Transverse colon (tissue), 4 donors: ENCODE data around the gene FXYD6. TPM values are rescaled to one million over a fixed set of nuclear protein-coding genes. Genes with fewer than 3 reads are reported as not detected.

Source experiments
- DNase-seq: peaks from one replicate; pipeline ENCODE4 v3.0.0-alpha.2; 2019
- H3K27ac ChIP-seq, 4 donors: fragments of 200-600 bp; sonication (generic); 2 replicates each; pipeline ENCODE4 v1.5.1; 2016 to 2018; ENCODE audit warnings: inconsistent platforms in 4 of 4
- H3K27me3 ChIP-seq: fragments of 200-600 bp; sonication (generic); 2 replicates; pipeline ENCODE4 v1.5.1; 2017; ENCODE audit warnings: inconsistent platforms
- H3K36me3 ChIP-seq, 4 donors: fragments of 200-600 bp; sonication (generic); 2 replicates each; pipeline ENCODE4 v1.5.1; 2017 to 2019; ENCODE audit warnings: inconsistent platforms in 4 of 4
- H3K4me1 ChIP-seq, 4 donors: fragments of 200-600 bp; sonication (generic); 2 replicates each; pipeline ENCODE4 v1.5.1; 2017 to 2020; ENCODE audit warnings: inconsistent platforms in 4 of 4
- H3K4me3 ChIP-seq, 4 donors: fragments of 200-600 bp; sonication (generic); 1 replicate in 1 of 4; 2 replicates in 3 of 4; pipeline versions ENCODE4 v1.5.1 to v1.6.1; 2017 to 2019; ENCODE audit warnings: inconsistent platforms in 4 of 4
- H3K9me3 ChIP-seq, 2 donors: fragments of 200-600 bp; sonication (generic); 2 replicates each; pipeline ENCODE4 v1.5.1; 2017 to 2019; ENCODE audit warnings: inconsistent platforms in 2 of 2
- CTCF ChIP-seq, 5 experiments: fragments of 200-600 bp in 3 of 5; fragments of 450-650 bp in 2 of 5; sonication (generic) in 3 of 5; IDR thresholded peaks; 1 replicate in 2 of 5; 2 replicates in 3 of 5; pipeline ENCODE4 v1.5.1; 2016 to 2017; ENCODE audit warnings: antibody characterized with exemption in 5 of 5, inconsistent platforms in 3 of 5, mild to moderate bottlenecking in 2 of 5, moderate library complexity in 1 of 5
- EP300 ChIP-seq: sonication (generic); formaldehyde crosslinking; IDR thresholded peaks from one replicate; pipeline ENCODE4 v1.6.1; 2017; ENCODE audit warnings: antibody characterized with exemption, low read depth
- POLR2A ChIP-seq: fragments of 450-650 bp; IDR thresholded peaks from one replicate; pipeline ENCODE4 v1.6.1; 2016; ENCODE audit warnings: antibody characterized with exemption, mild to moderate bottlenecking, moderate library complexity
- POLR2AphosphoS5 ChIP-seq, 3 donors: sonication (generic); formaldehyde crosslinking; IDR thresholded peaks; one replicate each; pipeline ENCODE4 v1.6.1; 2016; ENCODE audit warnings: antibody characterized with exemption in 3 of 3
- WGBS, 2 donors: methylation state at CpG; one replicate each; pipeline ENCODE4 v1.1.5; 2018; ENCODE audit warnings: low coverage in 1 of 2; 5-methylcytosine and 5-hydroxymethylcytosine counted together
- in situ Hi-C, 4 donors: fragments of 200-750 bp; cut with MboI; loops; one replicate each; pipeline versions ENCODE4 v1.15.0 to v1.15.1; 2017; ENCODE audit warnings: low sequenced_read_pairs in 3 of 4, low pct_ligation_motif_present in 1 of 4, low pct_unique_long_range_greater_than_20kb in 1 of 4
- intact Hi-C: fragments of 100-400 bp; cut with DNase I; formaldehyde crosslinking; loops from one replicate; pipeline ENCODE4 v1.15.1; 2023; ENCODE audit warnings: low total_unique reads
- total RNA-seq, 4 donors: library from RNA; depleted of rRNA; stranded (reverse); fragments of >200 nt; gene quantifications; one replicate each; pipeline ENCODE4 v1.1.0, GENCODE V29; 2016

FXYD6 gene
- total RNA-seq, 4 donors from 2014 or later = 29.2 to 62.5 (median 46.0) TPM

GRCh38 chr11:117883063-117883462, 6.6 kb upstream of the FXYD6 start:
- H3K4me1 ChIP-seq = peaks cover 6 to 32% (median 18%) of the 10 kb centered on the region in 4 donors
- no peaks in the 10 kb centered on the region for H3K36me3 ChIP-seq
- no peaks in the 10 kb centered on the region for H3K9me3 ChIP-seq
- H3K4me3 ChIP-seq = no peak overlapping the region
- WGBS, 2 donors = 50 to 73% methylated on average over 1 to 3 of the region's 3 CpGs
- peaks cover 12% of the 10 kb centered on the region for H3K27me3 ChIP-seq
- in situ Hi-C loops (no loop called here), intact Hi-C loops (no loop called here)
- no peak for TF ChIP-seq POLR2AphosphoS5 (IDR thresholded peaks at IDR 0.05)
- TF ChIP-seq CTCF (IDR thresholded peaks at IDR 0.05) = no peak
- no peak for TF ChIP-seq EP300
- no peak for TF ChIP-seq POLR2A
- no peak for DNase-seq
- H3K27ac ChIP-seq = peak overlapping the region; percentile 69 to 91 (median 81)

DNA sequence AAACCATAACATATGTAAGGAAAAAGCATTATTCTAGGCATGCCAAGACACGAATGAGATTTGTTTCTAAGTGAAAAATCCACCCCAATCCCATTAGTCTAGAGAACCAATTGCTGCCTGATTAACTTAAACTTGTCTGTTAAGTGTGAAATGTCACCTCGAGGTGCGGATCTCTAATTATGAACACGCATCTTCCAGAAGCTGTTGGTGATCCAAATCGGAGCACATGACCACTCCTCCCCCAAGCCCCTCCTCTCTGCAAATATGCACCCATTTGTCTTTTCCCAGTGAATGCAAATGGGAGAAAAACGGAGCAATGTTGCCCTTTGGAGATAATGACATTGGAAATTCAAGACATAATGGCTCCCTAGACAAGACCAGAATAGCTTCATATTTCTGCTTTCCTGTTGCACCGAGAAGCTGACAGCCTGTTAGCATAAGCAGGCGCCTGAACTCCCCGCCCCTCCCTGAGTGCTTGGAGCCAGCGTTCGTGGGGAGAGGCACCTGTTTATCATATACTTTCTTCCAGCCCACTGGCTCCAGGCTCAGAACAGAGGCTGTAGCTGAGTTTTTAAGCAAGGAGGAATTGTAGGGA, 6.0 kb upstream of the FXYD6 start:
- H3K9me3 ChIP-seq = no peaks in the 10 kb centered on the region
- intact Hi-C loops (no loop called here), in situ Hi-C loops (no loop called here)
- 34 to 54% methylated on average over 4 to 11 of the region's 11 CpGs for WGBS, 2 donors
- no peak for DNase-seq
- no peaks in the 10 kb centered on the region for H3K36me3 ChIP-seq
- peak overlapping the region; percentile 69 to 91 (median 81) for H3K27ac ChIP-seq
- H3K4me3 ChIP-seq = no peak overlapping the region
- no peak for TF ChIP-seq CTCF (IDR thresholded peaks at IDR 0.05)
- no peak for TF ChIP-seq EP300
- TF ChIP-seq POLR2AphosphoS5 (IDR thresholded peaks at IDR 0.05) = peak in 1 of 3 donors; percentile 16
- peaks cover 6 to 35% (median 18%) of the 10 kb centered on the region in 4 donors for H3K4me1 ChIP-seq
- H3K27me3 ChIP-seq = peaks cover 19% of the 10 kb centered on the region

DNA sequence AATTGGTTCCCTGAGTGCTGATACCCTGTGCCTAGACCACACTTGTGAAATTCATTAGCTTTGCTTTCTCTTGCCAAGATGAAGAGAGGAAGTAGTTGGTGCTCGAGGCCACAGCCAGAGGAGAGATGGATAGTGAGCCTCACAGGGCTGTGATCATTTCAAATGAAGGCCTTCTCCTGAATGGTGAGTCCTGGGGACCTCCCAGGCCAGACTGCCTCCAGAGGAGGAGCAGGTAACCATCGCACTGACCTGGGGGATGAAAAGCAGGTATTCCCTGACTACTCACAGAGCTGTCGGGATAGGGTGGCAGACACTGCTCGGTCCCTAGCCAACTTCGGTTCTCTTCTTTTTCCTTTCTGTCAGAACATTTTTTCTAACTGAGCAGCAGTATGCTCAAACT, 4.8 kb upstream of the FXYD6 start:
- no peak overlapping the region for H3K4me3 ChIP-seq
- TF ChIP-seq POLR2A (no peak), POLR2AphosphoS5 (IDR thresholded peaks at IDR 0.05) (no peak), CTCF (IDR thresholded peaks at IDR 0.05) (no peak), EP300 (no peak)
- peaks cover 30% of the 10 kb centered on the region for H3K27me3 ChIP-seq
- 82 to 86% methylated on average over 5 of the region's 5 CpGs for WGBS, 2 donors
- intact Hi-C loops (no loop called here), in situ Hi-C loops (no loop called here)
- no peak for DNase-seq
- no peaks in the 10 kb centered on the region for H3K9me3 ChIP-seq
- H3K4me1 ChIP-seq = peaks cover 6 to 45% (median 24%) of the 10 kb centered on the region in 4 donors
- H3K27ac ChIP-seq = peak overlapping the region in 2 of 4 donors; percentile 3 to 91
- H3K36me3 ChIP-seq = no peaks in the 10 kb centered on the region

DNA sequence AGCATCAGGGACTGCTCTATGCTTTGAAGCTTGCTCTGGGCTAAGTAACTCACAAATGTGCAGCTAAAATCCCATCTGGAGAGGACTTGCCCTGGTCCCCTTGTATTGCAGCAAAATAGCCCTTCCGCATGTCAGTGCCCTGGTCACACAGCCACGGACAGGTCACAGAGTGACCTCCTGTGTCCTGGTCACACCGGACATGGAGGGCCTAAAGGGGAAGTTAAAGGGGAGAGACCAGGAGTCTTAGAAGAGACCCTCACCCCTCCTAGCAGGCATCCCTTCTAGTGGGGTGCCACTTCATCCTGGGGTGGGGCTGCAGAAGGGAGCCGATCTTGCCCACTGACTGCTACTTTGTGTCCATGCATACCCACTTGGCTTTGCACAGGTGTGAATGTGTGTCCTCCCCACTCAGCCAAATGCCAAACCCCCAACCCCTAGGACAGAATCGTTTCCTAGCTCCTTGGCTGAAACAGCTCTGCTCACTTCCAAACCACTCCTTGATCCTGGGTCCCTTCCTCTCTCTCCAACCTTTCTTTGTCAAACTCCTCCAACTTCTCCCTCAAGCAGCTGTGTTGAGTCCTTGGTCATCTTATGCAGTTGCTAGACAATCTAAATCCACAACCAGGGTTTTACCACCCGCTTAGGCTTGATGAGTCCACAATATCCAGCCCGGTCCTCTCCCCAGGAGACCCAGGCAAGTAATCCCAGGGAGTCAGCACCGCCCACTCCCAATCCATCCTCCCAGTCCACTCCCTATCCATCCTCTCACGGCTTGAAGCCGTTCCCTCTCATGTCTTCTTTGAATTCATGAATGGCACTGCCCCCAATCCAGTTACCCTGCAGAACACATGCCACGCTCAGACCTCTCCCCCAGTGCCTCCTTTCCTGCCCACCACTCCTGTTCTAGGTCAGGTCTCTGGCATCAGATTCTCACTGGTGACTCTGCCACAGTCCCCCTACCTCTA, 3.3 kb upstream of the FXYD6 start:
- Histone ChIP-seq H3K27ac (peak overlapping the region in 1 of 4 donors; percentile 91), H3K27me3 (peaks cover 45% of the 10 kb centered on the region), H3K4me1 (peaks cover 6 to 45% (median 29%) of the 10 kb centered on the region in 4 donors), H3K9me3 (no peaks in the 10 kb centered on the region), H3K36me3 (no peaks in the 10 kb centered on the region), H3K4me3 (no peak overlapping the region)
- intact Hi-C loops (no loop called here), in situ Hi-C loops (no loop called here)
- TF ChIP-seq POLR2AphosphoS5 (IDR thresholded peaks at IDR 0.05) = no peak
- no peak for TF ChIP-seq POLR2A
- no peak for TF ChIP-seq EP300
- TF ChIP-seq CTCF (IDR thresholded peaks at IDR 0.05) = no peak
- no peak for DNase-seq
- 86 to 100% methylated on average over 1 to 11 of the region's 11 CpGs for WGBS, 2 donors
